GM19395 (cell line): ENCODE data around the gene GRIA4.
"Not testable (repeated sequence)": the region's sequence is repeated elsewhere in the genome, so short reads cannot be mapped to it uniquely, and the experiment has no call there.

Experiments used
- ATAC-seq: cut with Tn5 transposase; IDR thresholded peaks from one replicate; pipeline ENCODE4 v1.9.1; 2021; ENCODE audit warnings: mild to moderate bottlenecking, moderate library complexity; ENCODE audit not compliant: unreplicated experiment

Gene GRIA4

DNA sequence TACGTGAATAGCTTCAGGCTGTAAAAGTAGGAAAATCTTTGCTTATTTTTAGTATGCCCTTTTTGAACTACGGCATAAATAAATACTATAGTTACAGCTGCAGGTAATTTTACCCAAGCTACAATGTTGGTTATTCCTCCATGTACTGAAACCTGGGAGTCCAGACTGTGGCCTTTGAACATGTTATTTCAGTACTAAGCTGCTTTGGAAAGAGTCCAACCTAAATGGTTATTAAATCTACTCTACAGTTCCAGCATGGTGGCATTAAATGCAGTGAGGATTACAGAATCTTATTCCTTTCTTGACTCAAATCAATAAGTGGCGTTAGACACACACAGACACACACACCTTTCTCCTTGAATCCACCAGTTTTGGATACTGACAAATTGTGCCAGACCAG, 247.1 kb downstream of the GRIA4 start:
- ATAC-seq = no peak

DNA sequence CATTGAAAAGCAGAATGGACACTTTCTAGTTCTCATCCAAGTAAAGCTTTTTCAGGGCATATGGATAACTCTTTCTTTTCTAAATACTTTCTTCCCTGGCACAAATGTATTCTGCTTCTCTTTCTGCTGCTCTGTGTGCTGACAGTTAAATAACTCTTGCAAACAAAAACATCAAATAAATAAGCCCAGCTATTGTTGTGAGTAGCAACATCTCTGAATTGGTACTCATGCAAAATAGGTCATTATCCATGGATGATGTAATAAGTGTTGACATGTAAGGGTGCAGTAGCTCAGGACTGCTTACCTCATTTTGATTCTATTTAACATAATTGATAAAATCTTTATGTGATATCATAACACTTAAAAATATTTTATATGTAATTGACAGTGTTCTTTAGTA, 247.9 kb downstream of the GRIA4 start:
- ATAC-seq = no peak

DNA sequence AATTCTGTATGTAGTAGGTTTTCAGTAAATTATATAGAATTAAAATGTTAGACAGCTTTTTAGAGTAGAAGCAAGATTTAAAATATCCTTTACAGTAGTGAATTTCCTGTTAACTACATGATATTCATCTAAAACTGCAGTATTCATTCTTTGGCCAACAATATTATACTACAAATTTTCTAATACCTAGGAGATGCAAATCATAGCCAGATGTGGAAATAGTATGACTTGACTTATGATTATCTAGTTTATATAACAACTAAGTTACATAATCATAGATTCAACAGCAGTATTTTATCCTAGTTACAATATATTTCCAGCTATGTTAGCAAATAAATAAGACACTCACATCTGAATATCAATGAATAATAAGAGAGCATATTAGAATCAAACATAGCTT, 249.0 kb downstream of the GRIA4 start:
- ATAC-seq = no peak

DNA sequence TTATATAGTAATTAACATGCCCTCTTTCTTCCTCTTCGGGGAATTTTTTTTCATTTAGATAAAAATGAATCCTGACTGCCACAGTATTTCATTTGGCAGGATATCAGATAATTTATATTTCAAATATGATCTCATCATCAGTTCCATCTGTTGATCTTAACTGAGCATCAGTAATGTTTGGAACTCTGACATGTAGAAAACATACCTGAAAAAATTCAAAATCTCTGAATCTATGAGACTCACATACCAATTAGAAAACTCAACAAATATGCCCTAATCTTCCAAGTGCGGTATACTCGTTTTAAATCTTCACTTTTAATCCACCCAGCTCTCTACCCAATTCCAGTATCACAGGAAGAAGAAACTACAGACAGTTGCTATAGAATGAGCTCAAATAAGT, 250.2 kb downstream of the GRIA4 start:
- ATAC-seq = no peak

DNA sequence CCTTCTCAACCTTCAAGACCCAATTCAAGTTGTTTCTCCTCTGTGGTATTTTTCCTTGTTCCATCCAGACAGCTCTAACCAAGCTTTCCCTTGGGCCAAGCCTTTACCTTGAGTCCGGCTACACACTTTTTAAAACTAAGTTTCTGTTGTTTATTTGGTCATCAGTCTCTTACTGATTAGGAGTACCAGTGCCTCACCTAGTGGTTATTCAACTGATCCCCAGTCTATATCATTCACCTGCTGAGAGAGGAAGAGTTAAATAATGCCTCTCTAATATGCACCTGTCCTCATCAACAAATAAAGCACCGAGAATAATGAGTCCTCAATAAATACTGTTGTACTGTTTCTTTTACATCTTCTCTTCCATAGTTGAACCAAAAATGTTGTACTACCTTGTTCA, 251.4 kb downstream of the GRIA4 start:
- no peak for ATAC-seq

DNA sequence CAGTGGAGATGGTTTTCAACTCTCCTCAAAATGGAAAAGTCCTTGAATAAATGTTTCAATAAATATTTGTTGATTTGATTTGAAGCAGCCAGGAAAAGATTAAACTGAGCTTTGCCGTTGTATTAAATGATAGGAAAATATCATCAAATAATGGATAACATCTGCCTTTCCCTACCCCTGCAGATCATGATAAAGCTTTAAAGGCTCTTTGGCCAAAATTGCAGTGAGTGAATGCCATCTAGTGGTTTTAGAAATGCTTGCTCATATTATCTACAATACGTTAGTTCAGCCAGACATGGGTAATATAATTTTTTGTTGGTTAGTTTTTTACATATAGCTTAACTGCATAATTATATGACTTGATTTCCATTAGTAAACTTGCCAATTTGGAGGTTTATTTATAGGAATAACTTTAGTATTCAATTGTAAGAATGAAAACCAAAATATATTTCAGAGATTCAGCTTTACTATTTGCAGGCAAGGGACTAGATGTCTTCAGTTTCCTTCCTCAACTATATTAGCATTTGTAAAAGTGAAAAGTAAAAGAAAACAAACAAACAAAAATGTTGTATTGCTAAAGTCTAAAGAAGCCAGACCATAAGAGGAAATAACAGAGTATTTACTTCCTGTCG, 253.0 kb downstream of the GRIA4 start:
- peak; percentile 86 for ATAC-seq

DNA sequence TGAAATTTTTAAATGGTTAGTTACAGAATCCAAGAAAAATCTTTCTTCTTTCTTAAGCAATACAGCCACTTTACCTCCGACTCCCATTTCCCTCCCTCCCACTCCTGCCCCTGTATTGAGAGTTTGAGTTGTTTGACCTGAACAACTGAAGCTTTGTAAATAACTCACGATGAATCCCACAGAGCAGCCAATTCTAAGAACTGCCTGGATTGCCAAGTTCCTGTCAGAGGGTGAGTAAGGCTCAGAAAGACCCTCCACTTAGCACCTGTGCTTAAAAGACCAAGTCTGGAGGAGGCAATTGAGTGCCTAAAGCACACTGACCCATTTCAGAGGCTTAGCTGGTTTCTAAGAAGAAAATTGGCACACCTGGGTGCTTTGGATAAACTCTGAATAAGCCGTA, 253.7 kb downstream of the GRIA4 start:
- no peak for ATAC-seq

DNA sequence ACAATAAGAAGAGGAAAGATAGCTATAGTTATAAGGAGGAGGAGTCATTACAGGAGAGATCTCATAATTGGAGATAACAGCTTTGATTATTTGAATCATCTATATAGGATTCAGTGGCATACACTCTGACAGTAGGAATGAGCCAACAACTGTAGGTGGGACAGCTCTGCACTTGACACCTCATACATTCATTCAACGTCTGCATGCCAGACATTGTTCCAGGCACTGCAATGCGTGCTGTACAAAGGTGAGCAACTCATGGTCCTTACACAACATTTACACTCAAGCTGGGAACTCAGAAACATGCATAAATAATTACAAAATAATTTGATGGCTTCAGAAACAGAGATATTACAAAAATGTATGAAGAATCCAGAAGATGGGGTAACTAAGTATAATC, 257.9 kb downstream of the GRIA4 start:
- ATAC-seq = no peak

DNA sequence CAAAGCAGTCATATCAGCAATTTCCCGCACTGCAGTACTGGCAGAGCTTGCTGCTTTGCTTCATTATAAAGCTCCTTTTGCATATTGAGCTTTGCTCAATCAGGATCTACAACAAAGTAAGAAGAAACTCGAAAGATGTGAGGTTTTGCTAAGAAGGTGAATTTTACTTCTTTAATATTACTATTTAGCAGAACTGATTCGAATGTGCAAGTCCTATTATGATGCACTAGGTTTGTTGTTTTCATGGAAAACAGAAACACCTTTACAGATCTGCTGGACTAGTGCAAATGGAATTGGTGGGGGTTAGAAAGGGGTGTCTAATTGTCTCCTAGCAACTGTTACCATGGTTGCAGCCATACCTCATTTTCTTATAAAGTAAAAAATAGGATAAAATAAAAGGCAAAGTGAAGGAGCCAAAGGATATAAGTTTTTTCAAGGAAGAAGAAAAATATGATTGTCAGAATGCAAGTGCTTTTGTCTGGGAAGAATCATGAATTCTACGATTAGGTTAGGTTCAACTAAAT, 259.0 kb downstream of the GRIA4 start:
- ATAC-seq = no peak

DNA sequence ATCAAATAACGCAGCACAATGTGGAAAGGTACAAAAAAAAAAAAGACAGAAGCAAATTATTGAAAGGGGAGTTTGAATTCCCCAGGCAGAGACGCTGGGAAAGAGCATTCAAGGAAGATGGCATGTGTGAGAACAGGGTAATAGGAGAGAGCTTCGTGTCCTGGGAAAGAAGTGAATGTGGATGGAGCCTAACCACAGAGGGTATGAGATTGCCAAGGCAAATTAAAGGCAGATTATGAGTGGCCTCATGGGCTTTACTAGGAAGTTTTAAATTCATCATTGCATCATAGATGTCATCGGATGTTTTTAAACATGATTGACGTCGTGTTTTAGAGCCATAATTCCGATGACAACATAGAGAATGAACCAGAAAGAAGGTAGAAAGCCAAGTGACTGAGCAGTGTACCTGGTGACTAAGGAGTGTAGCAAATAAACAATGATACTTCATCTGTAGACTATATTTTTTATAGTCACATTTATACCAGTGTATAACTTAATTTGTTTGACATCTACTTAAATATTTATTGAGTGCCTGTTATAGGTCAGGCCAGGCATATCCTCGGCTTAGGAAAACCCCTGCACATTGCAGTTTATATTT, 260.7 kb downstream of the GRIA4 start:
- ATAC-seq = no peak

DNA sequence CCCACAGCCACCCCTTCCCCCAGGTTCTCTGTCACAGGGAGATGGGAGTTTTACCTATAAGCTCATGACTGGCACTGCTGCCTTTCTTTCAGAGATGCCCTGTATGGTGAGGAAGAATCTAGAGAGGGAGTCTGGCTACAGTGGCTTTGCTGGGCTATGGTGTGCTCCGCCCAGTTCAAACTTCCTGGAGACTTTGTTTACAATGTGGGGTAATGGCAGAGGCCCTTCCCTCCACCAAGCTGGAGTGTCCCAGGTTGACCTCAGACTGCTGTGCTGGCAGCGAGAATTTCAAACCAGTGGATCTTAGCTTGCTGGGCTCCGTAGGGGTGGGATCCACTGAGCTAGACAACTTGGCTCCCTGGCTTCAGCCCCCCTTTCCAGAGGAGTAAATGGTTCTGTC, 268.6 kb downstream of the GRIA4 start:
- no peak for ATAC-seq

DNA sequence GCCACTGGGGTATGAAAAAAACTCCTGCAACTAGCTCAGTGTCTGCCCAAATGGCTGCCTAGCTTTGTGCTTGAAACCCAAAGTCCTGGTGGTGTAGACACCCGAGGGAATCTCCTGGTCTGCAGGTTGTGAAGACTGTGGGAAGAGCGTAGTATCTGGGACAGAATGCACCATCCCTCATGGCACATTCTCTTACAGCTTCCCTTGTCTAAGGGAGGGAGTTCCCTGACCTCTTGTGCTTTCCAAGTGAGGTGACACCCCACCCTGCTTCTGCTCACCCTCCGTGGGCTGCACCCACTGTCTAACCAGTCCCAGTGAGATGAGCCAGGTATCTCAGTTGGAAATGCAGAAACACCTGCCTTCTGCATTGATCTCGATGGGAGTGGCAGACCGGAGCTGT, 269.1 kb downstream of the GRIA4 start:
- not testable (repeated sequence) for ATAC-seq

DNA sequence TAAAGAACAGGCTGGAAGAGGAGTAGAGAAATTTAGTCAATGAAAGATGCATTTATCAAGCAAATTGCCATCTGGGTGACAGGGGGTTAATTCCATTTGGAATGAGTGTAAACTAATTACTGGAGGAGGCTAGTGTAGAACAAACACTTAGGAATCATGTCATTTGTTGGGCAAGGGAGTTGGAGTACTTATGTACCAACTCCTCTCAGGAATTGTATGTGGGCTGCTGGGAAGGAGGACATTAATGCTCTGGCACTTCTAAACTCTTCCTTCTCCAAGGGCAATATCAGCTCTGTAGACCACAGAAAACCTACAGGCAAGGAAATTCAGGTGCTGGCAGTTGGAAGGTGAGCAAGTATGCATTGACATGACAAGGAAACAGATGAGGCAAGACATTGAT, 271.2 kb downstream of the GRIA4 start:
- ATAC-seq = no peak

DNA sequence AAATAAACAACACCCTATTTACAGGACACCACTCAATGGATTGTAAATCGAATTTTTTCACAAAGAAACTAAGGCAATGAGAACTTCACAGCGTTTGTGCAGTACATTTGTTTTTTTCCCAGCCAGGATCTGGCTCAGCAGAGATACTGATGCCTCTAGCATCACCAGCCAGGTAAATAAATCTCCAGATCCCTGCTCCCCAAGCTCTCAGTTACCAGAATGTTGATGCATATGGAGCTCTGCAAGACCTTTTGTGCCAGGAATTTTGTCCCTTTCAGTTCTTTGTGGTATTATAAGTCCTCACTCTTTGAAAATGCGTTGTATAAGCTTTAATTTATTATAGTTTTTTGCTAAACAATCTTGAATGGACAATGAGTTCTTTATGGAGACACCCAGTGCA, 274.6 kb downstream of the GRIA4 start:
- no peak for ATAC-seq

DNA sequence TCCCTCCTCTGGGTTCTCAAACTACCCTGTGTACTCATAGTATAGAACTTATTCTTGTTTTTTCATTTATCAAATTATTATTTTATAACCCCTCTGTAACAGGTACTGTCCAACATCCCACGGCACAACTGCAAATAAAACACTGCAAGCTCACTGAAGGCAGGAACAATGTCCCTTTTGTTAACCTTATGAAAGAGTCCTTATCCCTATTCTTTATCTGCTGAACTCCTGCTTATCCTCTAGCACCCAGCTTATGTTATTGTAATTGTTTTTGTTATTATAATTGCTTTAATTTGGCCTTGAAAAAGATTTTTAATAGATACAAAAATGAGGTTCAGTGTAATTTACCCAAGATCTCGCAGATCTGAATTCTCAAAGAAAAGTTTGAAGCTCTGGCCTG, 281.8 kb downstream of the GRIA4 start:
- no peak for ATAC-seq

DNA sequence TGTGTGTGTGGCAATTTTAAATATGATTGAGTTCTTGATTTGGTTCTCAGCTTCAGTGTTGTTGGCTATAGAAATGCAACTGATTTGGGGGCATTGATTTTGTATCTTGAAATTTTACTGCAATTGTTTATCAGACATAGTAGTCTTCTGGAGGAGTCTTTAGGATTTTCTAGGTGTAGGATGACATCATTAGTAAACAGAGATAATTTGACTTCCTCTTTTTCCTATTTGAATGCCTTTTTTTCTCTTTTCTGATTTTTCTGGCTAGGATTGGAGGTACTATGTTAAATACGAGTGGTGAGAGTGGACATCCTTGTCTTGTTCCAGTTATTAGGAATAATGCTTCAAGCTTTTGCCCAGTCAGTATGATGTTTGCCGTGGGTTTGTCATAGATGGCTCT, 287.3 kb downstream of the GRIA4 start:
- no peak for ATAC-seq

DNA sequence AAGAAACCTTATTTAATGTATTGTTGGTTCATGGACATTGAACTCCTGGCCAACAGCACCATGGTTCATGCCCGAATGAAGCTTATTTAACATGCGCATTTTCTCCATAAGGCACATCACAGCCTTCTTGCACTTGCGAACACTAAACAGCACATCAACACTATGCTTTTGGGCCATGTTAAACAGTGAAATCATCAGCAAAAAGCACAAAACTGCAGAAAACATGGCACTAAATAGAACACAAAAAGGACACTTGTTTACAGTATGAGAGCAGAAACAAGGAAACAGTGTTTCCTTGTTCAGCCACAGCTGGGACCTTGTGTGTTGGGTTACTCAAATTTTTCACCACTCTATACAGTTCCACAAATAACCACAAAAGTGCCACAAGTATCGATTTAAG, 289.9 kb downstream of the GRIA4 start:
- no peak for ATAC-seq

DNA sequence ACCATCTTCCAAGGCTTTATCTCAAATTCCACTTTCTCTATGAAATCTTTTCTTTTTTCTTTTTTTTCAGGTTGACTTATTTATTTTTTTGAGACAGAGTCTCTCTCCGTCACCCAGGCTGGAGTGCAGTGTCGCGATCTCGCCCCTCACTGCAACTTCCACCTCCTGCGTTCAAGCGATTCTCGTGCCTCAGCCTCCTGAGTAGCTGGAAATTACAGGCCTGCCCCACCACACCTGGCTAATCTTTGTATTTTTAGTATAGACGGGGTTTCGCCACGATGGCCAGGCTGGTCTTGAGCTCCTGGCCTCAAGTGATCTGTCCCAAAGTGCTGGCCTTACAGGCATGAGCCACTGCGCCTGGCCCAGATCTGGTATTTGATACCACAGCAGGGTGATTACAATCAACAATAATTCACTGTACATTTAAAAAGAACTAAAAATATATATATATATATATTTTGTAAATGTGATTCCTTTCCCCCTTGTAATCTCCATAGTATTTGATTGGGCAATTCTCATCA, 290.7 kb downstream of the GRIA4 start:
- no peak for ATAC-seq

DNA sequence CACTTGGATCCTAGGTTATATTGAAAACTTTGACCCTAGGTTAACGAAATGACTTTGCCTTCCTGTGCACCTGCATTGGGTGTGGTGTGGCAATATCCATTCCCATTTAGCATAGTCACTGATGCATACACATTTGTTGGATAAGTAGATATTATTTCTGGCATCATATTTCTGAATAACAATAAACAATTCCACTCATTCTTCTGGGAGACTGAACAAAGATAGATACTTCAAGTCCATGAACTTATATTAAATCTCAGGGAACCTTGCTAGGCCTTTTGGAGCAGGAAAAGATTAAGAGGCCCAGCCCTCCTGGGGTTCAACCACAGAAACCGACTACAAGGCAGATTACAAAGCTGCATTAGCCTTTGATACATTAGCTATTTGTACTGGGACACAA, 293.2 kb downstream of the GRIA4 start:
- no peak for ATAC-seq

DNA sequence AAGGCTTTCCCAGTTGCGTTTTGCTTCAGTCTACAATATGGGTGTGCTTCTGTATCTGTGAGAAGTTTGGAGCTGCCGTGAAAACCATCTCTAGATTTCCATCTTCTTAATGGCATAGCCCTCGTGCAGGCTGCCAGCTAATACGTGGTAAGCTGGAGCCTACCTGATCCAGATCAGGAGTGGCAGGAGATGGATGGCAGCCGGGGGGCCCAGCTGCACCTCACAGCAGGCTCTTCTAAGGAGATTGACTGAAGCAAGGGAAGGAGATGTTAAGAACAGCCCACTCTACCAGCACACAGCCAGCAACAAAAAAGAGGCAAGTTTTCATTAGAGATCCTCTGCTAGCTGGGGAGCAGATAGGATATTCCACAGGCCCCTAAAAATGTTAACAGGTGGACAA, 296.6 kb downstream of the GRIA4 start:
- no peak for ATAC-seq

DNA sequence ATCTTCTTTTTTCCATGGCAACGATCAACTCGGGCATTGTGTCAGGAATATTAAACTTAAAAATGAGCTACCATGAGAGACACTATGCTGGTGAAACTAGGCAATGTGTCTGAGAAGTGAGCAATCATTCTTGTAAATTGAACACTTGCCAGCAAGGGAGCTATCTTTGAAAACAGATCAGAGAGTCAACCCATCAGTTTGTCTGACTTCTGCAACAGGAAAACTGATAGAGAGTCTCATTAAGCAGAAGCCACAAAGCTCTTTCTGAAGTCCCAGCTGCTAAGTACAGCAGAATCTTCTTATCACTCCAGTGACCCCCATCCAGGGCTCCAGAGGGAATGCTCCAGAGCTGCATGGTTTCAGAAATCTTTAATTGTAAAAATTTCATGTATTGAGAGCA, 297.4 kb downstream of the GRIA4 start:
- ATAC-seq = no peak

DNA sequence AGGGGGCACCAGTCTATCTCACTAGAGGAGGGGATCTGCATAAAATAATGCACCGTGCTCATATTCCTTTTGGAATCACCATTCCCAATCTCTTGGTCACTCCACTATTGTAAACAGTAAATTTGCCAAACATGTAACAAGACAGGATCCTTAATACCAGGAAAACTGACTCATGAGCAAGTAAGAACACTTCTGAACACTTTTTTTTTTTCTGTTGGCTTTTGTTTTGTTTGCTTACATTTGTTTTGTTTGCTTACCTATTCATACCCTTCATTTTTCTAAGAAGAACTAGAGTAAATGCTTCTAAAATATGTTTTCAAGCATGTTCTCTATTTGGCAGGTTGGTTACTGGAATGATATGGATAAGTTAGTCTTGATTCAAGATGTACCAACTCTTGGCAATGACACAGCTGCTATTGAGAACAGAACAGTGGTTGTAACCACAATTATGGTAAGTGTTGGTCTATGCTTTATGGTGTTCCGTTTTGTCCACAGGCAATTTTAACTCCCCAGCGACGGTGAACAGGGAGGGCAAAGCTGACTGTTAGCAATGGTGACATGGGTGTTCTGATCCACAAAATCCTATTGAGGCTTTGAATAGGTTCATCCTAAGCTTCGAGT, 300.3 kb downstream of the GRIA4 start:
- no peak for ATAC-seq
